Ishikawa (cell line): ENCODE data around the gene C2CD2L.

Experiments
- CREB1 ChIP-seq: IDR thresholded peaks from 2 replicates; pipeline ENCODE4 v1.6.1; 2012; ENCODE audit warnings: low read depth
- EP300 ChIP-seq: IDR thresholded peaks from 2 replicates; pipeline ENCODE4 v1.6.1; 2012; ENCODE audit warnings: borderline replicate concordance
- FOXM1 ChIP-seq: IDR thresholded peaks from 2 replicates; pipeline ENCODE4 v1.6.1; 2012; ENCODE audit warnings: low read depth, borderline replicate concordance
- RAD21 ChIP-seq: IDR thresholded peaks from 2 replicates; pipeline ENCODE4 v1.6.1; 2012; ENCODE audit warnings: low read depth
- TAF1 ChIP-seq: IDR thresholded peaks from 2 replicates; pipeline ENCODE4 v1.6.1; 2012; ENCODE audit warnings: low read depth, mild to moderate bottlenecking
- TEAD4 ChIP-seq: IDR thresholded peaks from 2 replicates; pipeline ENCODE4 v1.6.1; 2012
- TF ChIP-seq, protein P1 (sequence below): IDR thresholded peaks from 2 replicates; pipeline ENCODE4 v1.6.1; 2012

- no peak for TF ChIP-seq TAF1
- TF ChIP-seq CREB1: no peak
- no peak for TF ChIP-seq TEAD4
- no peak for TF ChIP-seq EP300
- TF ChIP-seq RAD21: no peak
- TF ChIP-seq FOXM1: no peak
- TF ChIP-seq, protein P1, sequence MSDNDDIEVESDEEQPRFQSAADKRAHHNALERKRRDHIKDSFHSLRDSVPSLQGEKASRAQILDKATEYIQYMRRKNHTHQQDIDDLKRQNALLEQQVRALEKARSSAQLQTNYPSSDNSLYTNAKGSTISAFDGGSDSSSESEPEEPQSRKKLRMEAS: no peak
Measured at GRCh38 chr11:119126675-119127268, 19.6 kb downstream of the C2CD2L start.
